ENCODE data around the gene C8A. TPM values are rescaled to one million over a fixed set of nuclear protein-coding genes. Genes with fewer than 3 reads are reported as not detected.

The C8A gene
- total and polyA plus RNA-seq, 4 donors, result 144 to 669 (median 275) TPM

- no peaks in the 10 kb centered on the region for H3K36me3 ChIP-seq (ENCODE audit: control insufficient read depth in 4 of 4, insufficient read depth in 3 of 4, low read depth in 1 of 4, low read length in 3 of 4)
These were observed 36.7 kb upstream of the C8A start for GRCh38 chr1:56817716-56818463.

More at GRCh38 chr1:56817716-56818463, 36.7 kb upstream of the C8A start:
- H3K9ac ChIP-seq (ENCODE audit: low read depth in 1 of 2, low read length in 2 of 2), result peak overlapping the region; percentile 87 to 92
- H3K9me3 ChIP-seq (ENCODE audit: control insufficient read depth in 4 of 4, low read length in 3 of 4), result no peaks in the 10 kb centered on the region
- H3K27ac ChIP-seq (ENCODE audit: low read depth in 1 of 2, low read length in 2 of 2), result peak overlapping the region; percentile 93 to 98
- no peaks in the 10 kb centered on the region for H3K27me3 ChIP-seq (ENCODE audit: control insufficient read depth in 4 of 4, insufficient read depth in 4 of 4, low read length in 3 of 4)
- 35% methylated on average over 6 of the region's 6 CpGs for WGBS
- peaks cover 0 to 69% (median 20%) of the 10 kb centered on the region in 4 donors for H3K4me1 ChIP-seq (ENCODE audit: control insufficient read depth in 4 of 4, insufficient read depth in 4 of 4, low read length in 3 of 4)
- no peak for DNase-seq (ENCODE audit: low spot score)
- TF ChIP-seq GABPA (IDR thresholded peaks at IDR 0.05 in 1 of 2, conservative IDR thresholded peaks at IDR 0.05 in 1 of 2) (no peak), JUND (IDR thresholded peaks at IDR 0.05) (peak; percentile 57 to 78), ZBTB33 (IDR thresholded peaks at IDR 0.05) (no peak), YY1 (IDR thresholded peaks at IDR 0.05) (peak; percentile 93), FOXA2 (IDR thresholded peaks at IDR 0.05) (no peak), RXRA (IDR thresholded peaks at IDR 0.05) (peak; percentile 52 to 65), FOXA1 (IDR thresholded peaks at IDR 0.05) (peak; percentile 29), RAD21 (IDR thresholded peaks at IDR 0.05) (no peak), SP1 (IDR thresholded peaks at IDR 0.05) (peak; percentile 74), MAX (IDR thresholded peaks at IDR 0.05) (peak; percentile 20), ATF3 (IDR thresholded peaks at IDR 0.05) (peak; percentile 40), REST (IDR thresholded peaks at IDR 0.05) (peak; percentile 69), HNF4G (IDR thresholded peaks at IDR 0.05) (peak; percentile 91), HNF4A (conservative IDR thresholded peaks at IDR 0.05) (peak; percentile 91 to 92), EGR1 (IDR thresholded peaks at IDR 0.05; ENCODE audit: low read depth in 2 of 2) (no peak), NR2F2 (IDR thresholded peaks at IDR 0.05) (no peak), CTCF (IDR thresholded peaks at IDR 0.05; ENCODE audit: low read depth, low read length, missing input control) (no peak), TAF1 (conservative IDR thresholded peaks at IDR 0.05) (no peak)
- H3K4me3 ChIP-seq (ENCODE audit: low read depth in 1 of 3, low read length in 3 of 3), result peak overlapping the region; percentile 54 to 91 (median 71)
